K562 (cell line): ENCODE results near the gene TDRD9. TPM values are rescaled to one million over a fixed set of nuclear protein-coding genes. Genes with fewer than 3 reads are reported as not detected.

ENCODE experiments used
- ATAC-seq: fragments of 200-7000 bp; cut with Tn5 transposase; 3 replicates; pipeline ENCODE4 v1.9.1; 2020; ENCODE audit warnings: moderate library complexity
- BruUV-seq: library from RNA; stranded (reverse); fragments of 400-500 nt; replicated peaks from 2 replicates; lab custom pipeline; 2021; lab: Mats Ljungman, UMichigan
- CTCF ChIA-PET: fragments of 300-600 bp; formaldehyde crosslinking; extraction: SDS; loops from one replicate; lab custom pipeline; 2021; ENCODE audit warnings: low intra/inter-chr PET ratio; lab: Yijun Ruan, JAX
- POLR2A ChIA-PET: fragments of 300-600, 350-650 bp; sonication (Branson Sonifier 250); formaldehyde crosslinking; extraction: SDS; loops from one replicate; lab custom pipeline; 2021; ENCODE audit warnings: antibody characterized with exemption, inconsistent platforms; lab: Yijun Ruan, JAX
- DNase-seq, 4 experiments: peaks; one replicate each; pipeline versions ENCODE4 v3.0.0 to v3.0.0-alpha.2; 2011 to 2018; ENCODE audit warnings: low spot score in 3 of 4, mixed read lengths in 3 of 4; ENCODE audit errors: extremely low read depth in 1 of 4
- FAIRE-seq: peaks from 2 replicates; lab custom pipeline; 2011; peaks lifted over from hg19 to GRCh38; lab: Jason Lieb, UNC
- H2AFZ ChIP-seq: 2 replicates; pipeline ENCODE4 v1.6.0; 2011; ENCODE audit warnings: low read depth, low read length, control low read depth, inconsistent platforms
- H3K27ac ChIP-seq: fragments of 200-600 bp; 3 replicates; pipeline ENCODE4 v1.8.0; 2011; ENCODE audit warnings: low read depth, mild to moderate bottlenecking, control low read depth, inconsistent platforms, low read length, moderate library complexity, mixed read lengths; ENCODE audit errors: extremely low read depth
- H3K27me3 ChIP-seq, 2 experiments: fragments of 300-600 bp in 1 of 2; 2 replicates in 1 of 2; 3 replicates in 1 of 2; pipeline versions ENCODE4 v1.6.0 to v1.8.0; 2011; ENCODE audit warnings: inconsistent platforms in 2 of 2, low read length in 2 of 2, mild to moderate bottlenecking in 1 of 2, mixed read lengths in 1 of 2, moderate library complexity in 1 of 2; ENCODE audit not compliant: control insufficient read depth in 2 of 2, insufficient read depth in 2 of 2
- H3K36me3 ChIP-seq: fragments of 300-600 bp; 3 replicates; pipeline ENCODE4 v1.8.0; 2011; ENCODE audit warnings: mild to moderate bottlenecking, low read length, inconsistent platforms; ENCODE audit not compliant: control insufficient read depth, insufficient read depth
- H3K4me1 ChIP-seq, 2 experiments: fragments of 200-600 bp in 1 of 2; replicated peaks in 1 of 2; 2 replicates in 1 of 2; 3 replicates in 1 of 2; pipeline versions ENCODE4 v1.5.1 to v1.8.0; 2011; ENCODE audit warnings: inconsistent platforms in 2 of 2, low read length in 2 of 2, mild to moderate bottlenecking in 1 of 2, mixed read lengths in 1 of 2, moderate library complexity in 1 of 2; ENCODE audit not compliant: control insufficient read depth in 2 of 2, insufficient read depth in 2 of 2
- H3K4me2 ChIP-seq: 2 replicates; pipeline ENCODE4 v1.6.1; 2011; ENCODE audit warnings: low read length, control low read depth, inconsistent platforms, mixed read lengths; ENCODE audit not compliant: insufficient read depth
- H3K4me3 ChIP-seq: fragments of 200-600 bp; sonication (generic), shearing (Covaris generic); 2 replicates; pipeline ENCODE4 v1.5.1; 2016; ENCODE audit warnings: control low read depth, inconsistent platforms
- H3K79me2 ChIP-seq: fragments of 200-600 bp; 3 replicates; pipeline ENCODE4 v1.8.0; 2011; ENCODE audit warnings: low read length, inconsistent platforms; ENCODE audit not compliant: control insufficient read depth, insufficient read depth
- H3K9ac ChIP-seq, 2 experiments: 2 replicates each; pipeline versions ENCODE4 v1.6.0 to v1.6.1; 2011; ENCODE audit warnings: low read depth in 2 of 2, low read length in 2 of 2, control low read depth in 1 of 2, inconsistent platforms in 1 of 2, mild to moderate bottlenecking in 1 of 2, mixed read lengths in 1 of 2; ENCODE audit not compliant: insufficient read depth in 1 of 2
- H3K9me1 ChIP-seq: one replicate; pipeline ENCODE4 v1.6.0; 2011; ENCODE audit warnings: inconsistent platforms, mild to moderate bottlenecking, low read length, moderate library complexity; ENCODE audit not compliant: control insufficient read depth, insufficient read depth
- H3K9me3 ChIP-seq: replicated peaks from 2 replicates; pipeline ENCODE4 v1.5.1; 2011; ENCODE audit warnings: low read depth, low read length, inconsistent platforms; ENCODE audit not compliant: control insufficient read depth, insufficient read depth
- H4K20me1 ChIP-seq: replicated peaks from 2 replicates; pipeline ENCODE4 v1.6.1; 2011; ENCODE audit warnings: low read length, inconsistent platforms, mixed read lengths; ENCODE audit not compliant: control insufficient read depth, insufficient read depth
- EHMT2 ChIP-seq: fragments of 450-650 bp; IDR thresholded peaks from 2 replicates; pipeline ENCODE4 v1.6.1; 2018; ENCODE audit warnings: antibody characterized with exemption
- FOXJ3 ChIP-seq: sonication (generic); formaldehyde crosslinking; IDR thresholded peaks from 2 replicates; pipeline ENCODE4 v1.4.0; 2020; ENCODE audit warnings: mild to moderate bottlenecking, missing genetic modification reagents
- FOXO4 ChIP-seq: fragments of 450-650 bp; formaldehyde crosslinking; IDR thresholded peaks from 2 replicates; pipeline ENCODE4 v1.4.0; 2020; ENCODE audit warnings: mild to moderate bottlenecking, moderate library complexity
- MED1 ChIP-seq: sonication (generic); formaldehyde crosslinking; IDR thresholded peaks from 2 replicates; pipeline ENCODE4 v1.8.1; 2023; ENCODE audit warnings: missing genetic modification reagents, borderline replicate concordance
- REST ChIP-seq, 2 experiments: fragments of 450-650 bp; formaldehyde crosslinking in 1 of 2; IDR thresholded peaks; 2 replicates each; pipeline versions ENCODE4 v1.4.0 to v1.6.1; 2014 to 2020; ENCODE audit warnings: mild to moderate bottlenecking in 2 of 2, borderline replicate concordance in 1 of 2, low read depth in 1 of 2
- STAT6 ChIP-seq: sonication (generic); formaldehyde crosslinking; IDR thresholded peaks from 2 replicates; pipeline ENCODE4 v1.8.1; 2023; ENCODE audit warnings: mild to moderate bottlenecking, missing genetic modification reagents
- WGBS: fragments of 100-300 bp; shearing (Covaris generic); methylation state at CpG from one replicate; pipeline ENCODE4 v1.1.6; 2016; ENCODE audit warnings: low coverage, mixed read lengths; ENCODE audit not compliant: insufficient coverage; ENCODE audit errors: missing lambda C conversion rate; 5-methylcytosine and 5-hydroxymethylcytosine counted together
- in situ Hi-C: fragments of 300-500 bp; cut with MboI; formaldehyde crosslinking; loops from 4 replicates; pipeline ENCODE4 v1.15.0; 2018; ENCODE audit warnings: inconsistent platforms, mixed read lengths
- intact Hi-C: fragments of 100-400 bp; cut with micrococcal nuclease; formaldehyde crosslinking; loops from 2 replicates; pipeline ENCODE4 v1.14.2; 2022
- polyA plus RNA-seq, 8 experiments: library from polyadenylated mRNA; depleted of rRNA in 4 of 8; stranded (reverse) in 5 of 8; unstranded in 3 of 8; fragments of >200 nt; fragmentation: Nextera tagmentation in 2 of 8; fragmentation: Illumina TruSeq in 1 of 8; extraction: Ambion mirVana in 2 of 8; extraction: Trizol in 1 of 8; gene quantifications; 2 replicates each; pipeline versions ENCODE4 v1.2.1 to v1.2.3, GENCODE V29; 2011 to 2014; ENCODE audit warnings: inconsistent platforms in 1 of 8, missing spikeins in 1 of 8
- total RNA-seq, 7 experiments: library from RNA; depleted of rRNA in 6 of 7; stranded (reverse); fragments of >200 nt in 6 of 7; fragmentation: Illumina TruSeq in 2 of 7; extraction: Trizol in 2 of 7; gene quantifications; 2 replicates each; pipeline versions ENCODE4 v1.2.1 to v1.2.3, GENCODE V29; 2011 to 2021; ENCODE audit warnings: low replicate concordance in 1 of 7
- TF ChIP-seq, protein P1 (sequence below): fragments of 450-650 bp; IDR thresholded peaks from one replicate; pipeline ENCODE4 v1.6.1; 2018; ENCODE audit warnings: mild to moderate bottlenecking, moderate library complexity; ENCODE audit not compliant: partially characterized antibody

The TDRD9 gene
- total and polyA plus RNA-seq, 9 of the 15 experiments (the other 6 are each of a cell fraction or from before 2014, with no cell fraction given) = 0.04 to 0.14 (median 0.04) TPM; not detected in 5

- POLR2A ChIA-PET = no interaction called here
- H3K4me3 ChIP-seq = no peak overlapping the region
- no peak overlapping the region for H3K9ac ChIP-seq
- H3K4me1 ChIP-seq = peaks cover 4 to 38% of the 10 kb centered on the region in 2 experiments; a peak in 4 of 5 replicates
- no peak for ATAC-seq
- no peak for FAIRE-seq
- H3K4me2 ChIP-seq = no peak overlapping the region
- intact Hi-C loops (no loop called here), in situ Hi-C loops (no loop called here)
- no TSS peak for BruUV-seq
- CTCF ChIA-PET = no interaction called here
- no peaks in the 10 kb centered on the region for H3K9me3 ChIP-seq
- peaks cover 5 to 20% of the 10 kb centered on the region in 2 experiments; a peak in 3 of 5 replicates for H3K27me3 ChIP-seq
- no peak for DNase-seq
- H4K20me1 ChIP-seq = no peaks in the 10 kb centered on the region; the same call in 1 of the 2 replicates
- H3K27ac ChIP-seq = no peak overlapping the region
- H3K36me3 ChIP-seq = no peaks in the 10 kb centered on the region
- 31% methylated on average over 12 of the region's 15 CpGs for WGBS
- no peaks in the 10 kb centered on the region for H3K9me1 ChIP-seq
- no peaks in the 10 kb centered on the region for H3K79me2 ChIP-seq
- H2AFZ ChIP-seq = no peak overlapping the region
- TF ChIP-seq, protein P1, sequence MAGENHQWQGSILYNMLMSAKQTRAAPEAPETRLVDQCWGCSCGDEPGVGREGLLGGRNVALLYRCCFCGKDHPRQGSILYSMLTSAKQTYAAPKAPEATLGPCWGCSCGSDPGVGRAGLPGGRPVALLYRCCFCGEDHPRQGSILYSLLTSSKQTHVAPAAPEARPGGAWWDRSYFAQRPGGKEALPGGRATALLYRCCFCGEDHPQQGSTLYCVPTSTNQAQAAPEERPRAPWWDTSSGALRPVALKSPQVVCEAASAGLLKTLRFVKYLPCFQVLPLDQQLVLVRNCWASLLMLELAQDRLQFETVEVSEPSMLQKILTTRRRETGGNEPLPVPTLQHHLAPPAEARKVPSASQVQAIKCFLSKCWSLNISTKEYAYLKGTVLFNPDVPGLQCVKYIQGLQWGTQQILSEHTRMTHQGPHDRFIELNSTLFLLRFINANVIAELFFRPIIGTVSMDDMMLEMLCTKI = no peak
- TF ChIP-seq EHMT2 (no peak), REST (IDR thresholded peaks at IDR 0.05; ENCODE audit: borderline replicate concordance) (no peak), REST (CRISPR knock-in tag; IDR thresholded peaks at IDR 0.05; ENCODE audit: low read depth) (no peak), FOXO4 (CRISPR knock-in tag) (no peak), MED1 (no peak), FOXJ3 (CRISPR knock-in tag) (no peak), STAT6 (CRISPR knock-in tag) (no peak)
Measured at GRCh38 chr14:103891667-103892215, 36.5 kb upstream of the TDRD9 start.
